ENCODE results near the gene UMAD1. TPM values are rescaled to one million over a fixed set of nuclear protein-coding genes. Genes with fewer than 3 reads are reported as not detected.
A peak's percentile ranks its signal among the peaks of the same experiment; 100 is the strongest.

The UMAD1 gene
- total RNA-seq, 1 donor from 2014 or later, result 18.0 TPM

GRCh38 chr7:7832518-7832917 is 192.0 kb downstream of the UMAD1 start:
- intact Hi-C loops (cut with DNase I), result no loop called here
- no peak for DNase-seq

DNA sequence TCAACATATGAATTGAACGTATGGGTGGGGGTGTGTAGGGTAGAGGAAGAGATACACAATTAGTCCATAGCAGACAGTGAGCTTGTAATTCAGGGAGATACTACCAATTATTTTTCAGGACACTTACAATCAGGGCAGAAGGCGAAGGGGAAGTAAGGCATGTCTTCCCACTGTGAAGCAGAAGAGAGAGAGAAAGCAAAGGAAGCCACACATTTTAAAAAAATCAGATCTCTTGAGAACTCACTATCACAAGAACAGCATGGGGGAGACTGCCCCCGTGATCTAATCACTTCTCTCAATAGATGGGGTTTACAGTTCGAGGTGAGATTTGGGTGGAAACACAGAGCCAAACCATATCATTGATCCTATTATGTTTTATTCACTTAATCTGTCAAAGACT is 194.2 kb downstream of the UMAD1 start:
- DNase-seq (no peak), ATAC-seq (no peak)
- no peaks in the 10 kb centered on the region for H3K27me3 ChIP-seq
- no peaks in the 10 kb centered on the region for H3K4me1 ChIP-seq
- TF ChIP-seq, protein P1, sequence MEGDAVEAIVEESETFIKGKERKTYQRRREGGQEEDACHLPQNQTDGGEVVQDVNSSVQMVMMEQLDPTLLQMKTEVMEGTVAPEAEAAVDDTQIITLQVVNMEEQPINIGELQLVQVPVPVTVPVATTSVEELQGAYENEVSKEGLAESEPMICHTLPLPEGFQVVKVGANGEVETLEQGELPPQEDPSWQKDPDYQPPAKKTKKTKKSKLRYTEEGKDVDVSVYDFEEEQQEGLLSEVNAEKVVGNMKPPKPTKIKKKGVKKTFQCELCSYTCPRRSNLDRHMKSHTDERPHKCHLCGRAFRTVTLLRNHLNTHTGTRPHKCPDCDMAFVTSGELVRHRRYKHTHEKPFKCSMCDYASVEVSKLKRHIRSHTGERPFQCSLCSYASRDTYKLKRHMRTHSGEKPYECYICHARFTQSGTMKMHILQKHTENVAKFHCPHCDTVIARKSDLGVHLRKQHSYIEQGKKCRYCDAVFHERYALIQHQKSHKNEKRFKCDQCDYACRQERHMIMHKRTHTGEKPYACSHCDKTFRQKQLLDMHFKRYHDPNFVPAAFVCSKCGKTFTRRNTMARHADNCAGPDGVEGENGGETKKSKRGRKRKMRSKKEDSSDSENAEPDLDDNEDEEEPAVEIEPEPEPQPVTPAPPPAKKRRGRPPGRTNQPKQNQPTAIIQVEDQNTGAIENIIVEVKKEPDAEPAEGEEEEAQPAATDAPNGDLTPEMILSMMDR (IDR thresholded peaks at IDR 0.05), result no peak
- no peaks in the 10 kb centered on the region for H3K9me3 ChIP-seq
- no peak overlapping the region for H3K4me3 ChIP-seq
- H3K36me3 ChIP-seq, result no peaks in the 10 kb centered on the region
- H3K27ac ChIP-seq, result no peak overlapping the region
- intact Hi-C loops (cut with DNase I), result no loop called here

More at GRCh38 chr7:7832518-7832917, 192.0 kb downstream of the UMAD1 start:
- Histone ChIP-seq H3K9me3 (no peaks in the 10 kb centered on the region), H3K27ac (no peak overlapping the region), H3K4me3 (no peak overlapping the region), H3K4me1 (no peaks in the 10 kb centered on the region), H3K36me3 (no peaks in the 10 kb centered on the region), H3K27me3 (no peaks in the 10 kb centered on the region)
- no peak for ATAC-seq
- TF ChIP-seq, protein P1 (IDR thresholded peaks at IDR 0.05), result no peak

DNA sequence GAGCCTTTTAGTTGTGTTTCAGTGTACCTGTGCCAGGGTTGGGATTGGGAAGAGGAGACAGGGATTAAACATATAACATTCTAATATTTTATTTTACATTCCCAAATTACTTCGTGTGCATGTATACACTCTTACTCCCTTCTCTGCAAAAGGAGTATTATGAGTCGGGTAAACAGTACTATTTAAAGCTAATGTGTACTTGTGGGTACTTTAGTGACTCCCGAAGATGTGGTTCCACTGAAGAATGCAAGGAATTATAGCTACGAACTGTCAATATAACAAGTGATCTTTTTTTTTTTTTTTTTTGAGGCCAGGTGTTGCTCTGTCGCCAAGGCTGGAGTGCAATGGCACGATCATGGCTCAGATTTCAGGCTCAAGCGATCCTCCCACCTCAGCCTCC is 200.5 kb downstream of the UMAD1 start:
- Histone ChIP-seq H3K4me1 (no peaks in the 10 kb centered on the region), H3K4me3 (no peak overlapping the region), H3K27ac (no peak overlapping the region), H3K36me3 (no peaks in the 10 kb centered on the region), H3K9me3 (no peaks in the 10 kb centered on the region), H3K27me3 (no peaks in the 10 kb centered on the region)
- ATAC-seq (peak; percentile 43), DNase-seq (no peak)
- TF ChIP-seq, protein P1 (IDR thresholded peaks at IDR 0.05), result no peak
- intact Hi-C loops (cut with DNase I), result no loop called here

- Histone ChIP-seq H3K27me3 (no peaks in the 10 kb centered on the region), H3K9me3 (no peaks in the 10 kb centered on the region), H3K36me3 (no peaks in the 10 kb centered on the region), H3K27ac (no peak overlapping the region), H3K4me3 (no peak overlapping the region), H3K4me1 (no peaks in the 10 kb centered on the region)
- TF ChIP-seq, protein P1 (IDR thresholded peaks at IDR 0.05), result no peak
- no peak for DNase-seq
- ATAC-seq, result peak; percentile 43
- intact Hi-C loops (cut with DNase I), result no loop called here
Observed at GRCh38 chr7:7843240-7843639, 202.7 kb downstream of the UMAD1 start.

GRCh38 chr7:7843972-7844371 is 203.4 kb downstream of the UMAD1 start:
- no peaks in the 10 kb centered on the region for H3K27me3 ChIP-seq
- no peaks in the 10 kb centered on the region for H3K4me1 ChIP-seq
- intact Hi-C loops (cut with DNase I), result no loop called here
- ATAC-seq (peak; percentile 74), DNase-seq (no peak)
- TF ChIP-seq, protein P1 (IDR thresholded peaks at IDR 0.05), result no peak
- no peaks in the 10 kb centered on the region for H3K9me3 ChIP-seq
- H3K27ac ChIP-seq, result peak overlapping the region; percentile 11
- H3K36me3 ChIP-seq, result no peaks in the 10 kb centered on the region
- no peak overlapping the region for H3K4me3 ChIP-seq

- TF ChIP-seq, protein P1 (IDR thresholded peaks at IDR 0.05), result no peak
- ATAC-seq, result no peak
Observed at GRCh38 chr7:7848246-7848645, 207.7 kb downstream of the UMAD1 start.

More at GRCh38 chr7:7848246-7848645, 207.7 kb downstream of the UMAD1 start:
- Histone ChIP-seq H3K27ac (no peak overlapping the region), H3K9me3 (no peaks in the 10 kb centered on the region), H3K27me3 (no peaks in the 10 kb centered on the region), H3K36me3 (no peaks in the 10 kb centered on the region), H3K4me1 (no peaks in the 10 kb centered on the region), H3K4me3 (no peak overlapping the region)
- no peak for DNase-seq
- intact Hi-C loops (cut with DNase I), result no loop called here

Data from upper lobe of right lung (tissue), 1 donor.